Heart left ventricle (tissue), 16 donors: ENCODE results near the gene AEBP1. TPM values are rescaled to one million over a fixed set of nuclear protein-coding genes. Genes with fewer than 3 reads are reported as not detected.
A peak's percentile ranks its signal among the peaks of the same experiment; 100 is the strongest.

Experiments
- ATAC-seq, 4 donors: fragments of 200-7000 bp; cut with Tn5 transposase; one replicate each; pipeline ENCODE4 v1.9.1; 2020 to 2022; ENCODE audit warnings: moderate library complexity in 4 of 4, mild to moderate bottlenecking in 3 of 4, moderate number of reproducible peaks in 1 of 4
- DNase-seq, 5 donors: peaks; one replicate each; pipeline ENCODE4 v3.0.0-alpha.2; 2020
- H3K27ac ChIP-seq, 12 donors: fragments of 200-600 bp; sonication (generic) in 4 of 12; one replicate each; pipeline versions ENCODE4 v1.5.0 to v1.8.0; 2016 to 2022; ENCODE audit warnings: mild to moderate bottlenecking in 2 of 12
- H3K27me3 ChIP-seq, 9 donors: fragments of 200-600 bp; sonication (generic) in 2 of 9; one replicate each; pipeline versions ENCODE4 v1.5.1 to v1.8.0; 2016 to 2022; ENCODE audit warnings: mild to moderate bottlenecking in 3 of 9
- H3K36me3 ChIP-seq, 9 donors: fragments of 200-600 bp; sonication (generic) in 2 of 9; one replicate each; pipeline versions ENCODE4 v1.5.0 to v1.8.0; 2018 to 2022; ENCODE audit warnings: mild to moderate bottlenecking in 2 of 9
- H3K4me1 ChIP-seq, 12 donors: fragments of 200-600 bp; sonication (generic) in 4 of 12; one replicate each; pipeline versions ENCODE4 v1.5.0 to v1.8.0; 2016 to 2022; ENCODE audit warnings: mild to moderate bottlenecking in 3 of 12
- H3K4me3 ChIP-seq, 12 donors: fragments of 200-600 bp; sonication (generic) in 4 of 12; one replicate each; pipeline versions ENCODE4 v1.5.0 to v1.8.0; 2017 to 2022; ENCODE audit warnings: mild to moderate bottlenecking in 9 of 12, moderate library complexity in 4 of 12
- H3K9me3 ChIP-seq, 12 donors: fragments of 200-600 bp; sonication (generic) in 4 of 12; one replicate each; pipeline versions ENCODE4 v1.5.0 to v1.8.0; 2016 to 2022; ENCODE audit warnings: mild to moderate bottlenecking in 1 of 12
- POLR2A ChIP-seq, 2 donors: fragments of 450-650 bp; IDR thresholded peaks; one replicate each; pipeline ENCODE4 v1.6.1; 2017; ENCODE audit warnings: antibody characterized with exemption in 2 of 2, mild to moderate bottlenecking in 2 of 2, moderate library complexity in 2 of 2
- WGBS, 4 donors: extraction: QIAGEN DNeasy Blood & Tissue Kit in 2 of 4; methylation state at CpG; one replicate each; pipeline versions ENCODE4 v1.1.5 to v1.1.7; 2013 to 2018; 5-methylcytosine and 5-hydroxymethylcytosine counted together
- intact Hi-C, 10 donors: fragments of 100-400 bp; cut with DNase I; formaldehyde crosslinking; loops; one replicate each; pipeline versions ENCODE4 v1.11.1 to v1.14.2; 2022
- polyA plus RNA-seq, 2 donors: library from polyadenylated mRNA; stranded (reverse); fragments of 200-250 nt; gene quantifications; one replicate each; pipeline ENCODE4 v1.2.3, GENCODE V29; 2013
- total RNA-seq, 9 donors: library from RNA; depleted of rRNA in 2 of 9; stranded (reverse); fragments of >200 nt in 2 of 9; fragmentation: NEBNext Ultra II Directional in 3 of 9; extraction: Animal tissue kit (Norgen Biotek cat#: 25700) in 3 of 9; gene quantifications; one replicate each; pipeline versions ENCODE4 v1.1.0 to v1.2.4, GENCODE V29; 2016 to 2023
- TF ChIP-seq, protein P1 (sequence below), 12 donors: fragments of 200-600 bp; sonication (generic) in 4 of 12; IDR thresholded peaks; one replicate each; pipeline versions ENCODE4 v1.5.0 to v1.8.0; 2018 to 2022; ENCODE audit warnings: antibody characterized with exemption in 12 of 12, mild to moderate bottlenecking in 5 of 12
- donor health status: ischemic (EF 13 %, LVEDD 7.1; RV severe dilation, severe dysfunction).
- donor health status: healthy with polysubstance abuse.
- donor health status: DM: no; HTN: yes; CAD: no.
- donor health status: DM: no; HTN: no; CAD: no.
- donor health status: ischemic (EF 25% LVEDD 6.9; RV normal size, moderate dysfunction).
- donor health status: ischemic (EF 25% LVEDD 5.7; RV mildly dilated, moderate dysfunction).
- donor health status: healthy.
- donor health status: DM: yes; HTN: yes; CAD: no.
- donor health status: ischemic (EF 35%, LVEDD 5.7; RV mildly dilated, moderate dysfunction).
- donor health status: nonischemic (EF 11% LVEDD 7.7; RV severe dilation, severe dysfunction).
- donor health status: DM: yes; HTN: yes; CAD: no.
- donor health status: PGD.
- donor health status: ischemic (EF 29% LVEDD 5.4; RV normal size, mild dysfunction).
- donor health status: nonischemic (EF 23%, LVEDD 6.1; RV moderate dilation, normal function).

The AEBP1 gene
- total and polyA plus RNA-seq, 11 donors, result 10.9 to 51.1 (median 23.2) TPM

GRCh38 chr7:44114586-44115310 is 10.6 kb downstream of the AEBP1 start:
- H3K4me3 ChIP-seq, result no peak overlapping the region
- H3K27me3 ChIP-seq, result no peaks in the 10 kb centered on the region
- peaks cover 0 to 25% (median 13%) of the 10 kb centered on the region in 12 donors for H3K4me1 ChIP-seq
- DNase-seq (peak; percentile 69 to 87 (median 76)), ATAC-seq (peak; percentile 78 to 91 (median 83))
- intact Hi-C loops, result no loop called here
- peak overlapping the region in 10 of 12 donors; percentile 28 to 75 (median 62) for H3K27ac ChIP-seq
- H3K36me3 ChIP-seq, result peaks cover 0 to 86% (median 41%) of the 10 kb centered on the region in 9 donors
- no peak for TF ChIP-seq POLR2A (IDR thresholded peaks at IDR 0.05)
- TF ChIP-seq, protein P1, sequence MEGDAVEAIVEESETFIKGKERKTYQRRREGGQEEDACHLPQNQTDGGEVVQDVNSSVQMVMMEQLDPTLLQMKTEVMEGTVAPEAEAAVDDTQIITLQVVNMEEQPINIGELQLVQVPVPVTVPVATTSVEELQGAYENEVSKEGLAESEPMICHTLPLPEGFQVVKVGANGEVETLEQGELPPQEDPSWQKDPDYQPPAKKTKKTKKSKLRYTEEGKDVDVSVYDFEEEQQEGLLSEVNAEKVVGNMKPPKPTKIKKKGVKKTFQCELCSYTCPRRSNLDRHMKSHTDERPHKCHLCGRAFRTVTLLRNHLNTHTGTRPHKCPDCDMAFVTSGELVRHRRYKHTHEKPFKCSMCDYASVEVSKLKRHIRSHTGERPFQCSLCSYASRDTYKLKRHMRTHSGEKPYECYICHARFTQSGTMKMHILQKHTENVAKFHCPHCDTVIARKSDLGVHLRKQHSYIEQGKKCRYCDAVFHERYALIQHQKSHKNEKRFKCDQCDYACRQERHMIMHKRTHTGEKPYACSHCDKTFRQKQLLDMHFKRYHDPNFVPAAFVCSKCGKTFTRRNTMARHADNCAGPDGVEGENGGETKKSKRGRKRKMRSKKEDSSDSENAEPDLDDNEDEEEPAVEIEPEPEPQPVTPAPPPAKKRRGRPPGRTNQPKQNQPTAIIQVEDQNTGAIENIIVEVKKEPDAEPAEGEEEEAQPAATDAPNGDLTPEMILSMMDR (IDR thresholded peaks at IDR 0.05), result no peak
- 65 to 76% (median 72%) methylated on average over 11 to 12 of the region's 12 CpGs for WGBS, 4 donors
- no peaks in the 10 kb centered on the region for H3K9me3 ChIP-seq

- DNase-seq (peak in 1 of 5 donors; percentile 19), ATAC-seq (no peak)
- H3K27me3 ChIP-seq, result no peaks in the 10 kb centered on the region
- H3K4me3 ChIP-seq, result no peak overlapping the region
- intact Hi-C loops, result no loop called here
- WGBS, 4 donors, result 89 to 94% (median 91%) methylated on average over 16 to 17 of the region's 17 CpGs
- peaks cover 0 to 86% (median 51%) of the 10 kb centered on the region in 9 donors for H3K36me3 ChIP-seq
- no peaks in the 10 kb centered on the region for H3K9me3 ChIP-seq
- no peak for TF ChIP-seq POLR2A (IDR thresholded peaks at IDR 0.05)
- TF ChIP-seq, protein P1 (IDR thresholded peaks at IDR 0.05), result no peak
- H3K4me1 ChIP-seq, result peaks cover 0 to 39% (median 13%) of the 10 kb centered on the region in 12 donors
- H3K27ac ChIP-seq, result no peak overlapping the region
These were observed 12.1 kb downstream of the AEBP1 start for GRCh38 chr7:44116087-44116788.

DNA sequence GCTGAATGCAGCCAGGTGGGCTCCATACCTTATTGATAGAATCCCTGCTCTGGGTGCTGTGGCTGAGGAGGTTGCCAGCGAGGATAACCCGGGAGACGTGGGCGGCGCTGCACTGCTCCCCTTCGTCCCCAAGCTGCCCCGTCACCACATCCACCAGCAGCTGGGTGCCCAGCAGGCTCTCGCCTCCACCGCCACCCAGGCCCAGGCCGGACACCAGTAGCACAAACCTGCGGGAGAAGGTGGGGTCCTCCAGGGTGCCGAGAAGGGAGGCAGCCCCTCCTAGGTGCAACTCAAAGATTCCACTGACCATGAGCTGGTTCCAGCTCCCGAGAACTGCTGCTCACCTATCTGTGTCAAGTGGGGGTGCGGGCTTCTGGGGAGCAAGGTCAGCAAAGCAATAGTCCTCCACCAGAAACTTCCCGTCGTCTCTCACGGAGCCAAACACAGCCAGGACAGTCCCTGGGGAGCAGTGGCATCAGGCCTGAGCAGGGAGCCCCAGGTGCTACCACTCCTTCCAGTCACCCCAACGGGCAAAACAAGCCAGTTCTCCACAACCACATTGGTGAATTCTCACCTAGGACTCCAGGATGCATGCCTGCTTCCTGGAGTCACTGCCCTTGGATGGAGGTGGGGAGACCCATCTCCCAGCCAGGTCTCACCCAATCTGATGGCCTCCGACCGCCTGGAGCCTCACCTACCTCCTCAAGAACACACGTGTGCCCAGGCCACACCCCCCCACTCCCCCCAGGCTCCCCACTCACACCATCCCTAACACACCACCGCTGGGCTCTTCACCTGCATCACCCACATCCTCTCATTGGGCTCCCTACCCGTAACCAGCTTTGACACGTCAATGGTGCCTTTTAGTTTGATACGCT is 12.9 kb downstream of the AEBP1 start:
- intact Hi-C loops, result no loop called here
- WGBS, 4 donors, result 89 to 90% (median 90%) methylated on average over 9 to 25 of the region's 25 CpGs
- H3K4me1 ChIP-seq, result peaks cover 0 to 47% (median 16%) of the 10 kb centered on the region in 12 donors
- peaks cover 0 to 87% (median 56%) of the 10 kb centered on the region in 9 donors for H3K36me3 ChIP-seq
- H3K4me3 ChIP-seq, result no peak overlapping the region
- H3K27me3 ChIP-seq, result no peaks in the 10 kb centered on the region
- no peak for ATAC-seq
- DNase-seq, result peak in 1 of 5 donors; percentile 26
- H3K9me3 ChIP-seq, result no peaks in the 10 kb centered on the region
- TF ChIP-seq, protein P1 (IDR thresholded peaks at IDR 0.05), result no peak
- TF ChIP-seq POLR2A (IDR thresholded peaks at IDR 0.05), result no peak
- H3K27ac ChIP-seq, result no peak overlapping the region
